Measurements from ENCODE around the gene PARD3B.
A peak's percentile ranks its signal among the peaks of the same experiment; 100 is the strongest.

PARD3B gene

GRCh38 chr2:205138735-205139134 is 593.5 kb downstream of the PARD3B start:
- H3K4me1 ChIP-seq (ENCODE audit: control insufficient read depth, low read depth, low read length), result peaks cover 38% of the 10 kb centered on the region
- no peaks in the 10 kb centered on the region for H3K9me3 ChIP-seq (ENCODE audit: control insufficient read depth, low read depth, low read length)
- no peak overlapping the region for H3K9ac ChIP-seq (ENCODE audit: low read length)
- no peaks in the 10 kb centered on the region for H3K36me3 ChIP-seq (ENCODE audit: control insufficient read depth, low read depth, low read length)
- H3K27ac ChIP-seq (ENCODE audit: low read length), result no peak overlapping the region
- no peaks in the 10 kb centered on the region for H3K27me3 ChIP-seq (ENCODE audit: control insufficient read depth, insufficient read depth, low read length)
- H3K4me3 ChIP-seq (ENCODE audit: low read length), result no peak overlapping the region

GRCh38 chr2:205139822-205140463 is 594.7 kb downstream of the PARD3B start:
- Histone ChIP-seq H3K9ac (ENCODE audit: low read length) (no peak overlapping the region), H3K4me3 (ENCODE audit: low read length) (peak overlapping the region; percentile 25), H3K27me3 (ENCODE audit: control insufficient read depth, insufficient read depth, low read length) (no peaks in the 10 kb centered on the region), H3K4me1 (ENCODE audit: control insufficient read depth, low read depth, low read length) (peaks cover 38% of the 10 kb centered on the region), H3K9me3 (ENCODE audit: control insufficient read depth, low read depth, low read length) (no peaks in the 10 kb centered on the region), H3K27ac (ENCODE audit: low read length) (peak overlapping the region; percentile 41), H3K36me3 (ENCODE audit: control insufficient read depth, low read depth, low read length) (no peaks in the 10 kb centered on the region)

GRCh38 chr2:205141381-205141780 is 596.1 kb downstream of the PARD3B start:
- Histone ChIP-seq H3K27ac (ENCODE audit: low read length) (no peak overlapping the region), H3K9me3 (ENCODE audit: control insufficient read depth, low read depth, low read length) (no peaks in the 10 kb centered on the region), H3K4me1 (ENCODE audit: control insufficient read depth, low read depth, low read length) (peaks cover 38% of the 10 kb centered on the region), H3K9ac (ENCODE audit: low read length) (no peak overlapping the region), H3K4me3 (ENCODE audit: low read length) (no peak overlapping the region), H3K36me3 (ENCODE audit: control insufficient read depth, low read depth, low read length) (no peaks in the 10 kb centered on the region), H3K27me3 (ENCODE audit: control insufficient read depth, insufficient read depth, low read length) (no peaks in the 10 kb centered on the region)

- Histone ChIP-seq H3K9ac (ENCODE audit: low read length) (no peak overlapping the region), H3K9me3 (ENCODE audit: control insufficient read depth, low read depth, low read length) (no peaks in the 10 kb centered on the region), H3K27me3 (ENCODE audit: control insufficient read depth, insufficient read depth, low read length) (no peaks in the 10 kb centered on the region), H3K4me3 (ENCODE audit: low read length) (no peak overlapping the region), H3K27ac (ENCODE audit: low read length) (no peak overlapping the region), H3K36me3 (ENCODE audit: control insufficient read depth, low read depth, low read length) (no peaks in the 10 kb centered on the region), H3K4me1 (ENCODE audit: control insufficient read depth, low read depth, low read length) (peaks cover 14% of the 10 kb centered on the region)
Measured at GRCh38 chr2:205145888-205146287, 600.6 kb downstream of the PARD3B start.

GRCh38 chr2:205148755-205149154 is 603.5 kb downstream of the PARD3B start:
- Histone ChIP-seq H3K27ac (ENCODE audit: low read length) (no peak overlapping the region), H3K4me1 (ENCODE audit: control insufficient read depth, low read depth, low read length) (no peaks in the 10 kb centered on the region), H3K36me3 (ENCODE audit: control insufficient read depth, low read depth, low read length) (no peaks in the 10 kb centered on the region), H3K9me3 (ENCODE audit: control insufficient read depth, low read depth, low read length) (no peaks in the 10 kb centered on the region), H3K9ac (ENCODE audit: low read length) (no peak overlapping the region), H3K27me3 (ENCODE audit: control insufficient read depth, insufficient read depth, low read length) (no peaks in the 10 kb centered on the region), H3K4me3 (ENCODE audit: low read length) (no peak overlapping the region)

- H3K4me3 ChIP-seq (ENCODE audit: low read length), result no peak overlapping the region
Measured at GRCh38 chr2:205156457-205156856, 611.2 kb downstream of the PARD3B start.

GRCh38 chr2:205158404-205158803 is 613.1 kb downstream of the PARD3B start:
- no peaks in the 10 kb centered on the region for H3K4me1 ChIP-seq (ENCODE audit: control insufficient read depth, low read depth, low read length)
- no peaks in the 10 kb centered on the region for H3K27me3 ChIP-seq (ENCODE audit: control insufficient read depth, insufficient read depth, low read length)
- no peaks in the 10 kb centered on the region for H3K9me3 ChIP-seq (ENCODE audit: control insufficient read depth, low read depth, low read length)
- no peaks in the 10 kb centered on the region for H3K36me3 ChIP-seq (ENCODE audit: control insufficient read depth, low read depth, low read length)
- no peak overlapping the region for H3K27ac ChIP-seq (ENCODE audit: low read length)
- H3K9ac ChIP-seq (ENCODE audit: low read length), result no peak overlapping the region
- no peak overlapping the region for H3K4me3 ChIP-seq (ENCODE audit: low read length)

More at GRCh38 chr2:205156457-205156856, 611.2 kb downstream of the PARD3B start:
- no peaks in the 10 kb centered on the region for H3K4me1 ChIP-seq (ENCODE audit: control insufficient read depth, low read depth, low read length)
- no peak overlapping the region for H3K9ac ChIP-seq (ENCODE audit: low read length)
- no peaks in the 10 kb centered on the region for H3K36me3 ChIP-seq (ENCODE audit: control insufficient read depth, low read depth, low read length)
- no peaks in the 10 kb centered on the region for H3K9me3 ChIP-seq (ENCODE audit: control insufficient read depth, low read depth, low read length)
- H3K27me3 ChIP-seq (ENCODE audit: control insufficient read depth, insufficient read depth, low read length), result no peaks in the 10 kb centered on the region
- H3K27ac ChIP-seq (ENCODE audit: low read length), result no peak overlapping the region

GRCh38 chr2:205161156-205161839 is 616.0 kb downstream of the PARD3B start:
- H3K27ac ChIP-seq (ENCODE audit: low read length), result no peak overlapping the region
- no peaks in the 10 kb centered on the region for H3K36me3 ChIP-seq (ENCODE audit: control insufficient read depth, low read depth, low read length)
- H3K9me3 ChIP-seq (ENCODE audit: control insufficient read depth, low read depth, low read length), result no peaks in the 10 kb centered on the region
- H3K4me3 ChIP-seq (ENCODE audit: low read length), result no peak overlapping the region
- no peaks in the 10 kb centered on the region for H3K27me3 ChIP-seq (ENCODE audit: control insufficient read depth, insufficient read depth, low read length)
- H3K4me1 ChIP-seq (ENCODE audit: control insufficient read depth, low read depth, low read length), result no peaks in the 10 kb centered on the region
- no peak overlapping the region for H3K9ac ChIP-seq (ENCODE audit: low read length)

- no peak overlapping the region for H3K4me3 ChIP-seq (ENCODE audit: low read length)
- H3K36me3 ChIP-seq (ENCODE audit: control insufficient read depth, low read depth, low read length), result no peaks in the 10 kb centered on the region
- no peaks in the 10 kb centered on the region for H3K9me3 ChIP-seq (ENCODE audit: control insufficient read depth, low read depth, low read length)
- no peak overlapping the region for H3K27ac ChIP-seq (ENCODE audit: low read length)
- no peaks in the 10 kb centered on the region for H3K27me3 ChIP-seq (ENCODE audit: control insufficient read depth, insufficient read depth, low read length)
- no peak overlapping the region for H3K9ac ChIP-seq (ENCODE audit: low read length)
- no peaks in the 10 kb centered on the region for H3K4me1 ChIP-seq (ENCODE audit: control insufficient read depth, low read depth, low read length)
Measured at GRCh38 chr2:205166745-205167144, 621.5 kb downstream of the PARD3B start.

GRCh38 chr2:205169012-205169411 is 623.7 kb downstream of the PARD3B start:
- no peak overlapping the region for H3K4me3 ChIP-seq (ENCODE audit: low read length)
- H3K9me3 ChIP-seq (ENCODE audit: control insufficient read depth, low read depth, low read length), result no peaks in the 10 kb centered on the region
- H3K27me3 ChIP-seq (ENCODE audit: control insufficient read depth, insufficient read depth, low read length), result no peaks in the 10 kb centered on the region
- no peaks in the 10 kb centered on the region for H3K36me3 ChIP-seq (ENCODE audit: control insufficient read depth, low read depth, low read length)
- no peak overlapping the region for H3K9ac ChIP-seq (ENCODE audit: low read length)
- H3K27ac ChIP-seq (ENCODE audit: low read length), result no peak overlapping the region
- H3K4me1 ChIP-seq (ENCODE audit: control insufficient read depth, low read depth, low read length), result no peaks in the 10 kb centered on the region

- Histone ChIP-seq H3K36me3 (ENCODE audit: control insufficient read depth, low read depth, low read length) (no peaks in the 10 kb centered on the region), H3K4me1 (ENCODE audit: control insufficient read depth, low read depth, low read length) (no peaks in the 10 kb centered on the region), H3K4me3 (ENCODE audit: low read length) (no peak overlapping the region), H3K9ac (ENCODE audit: low read length) (no peak overlapping the region), H3K9me3 (ENCODE audit: control insufficient read depth, low read depth, low read length) (no peaks in the 10 kb centered on the region), H3K27ac (ENCODE audit: low read length) (no peak overlapping the region), H3K27me3 (ENCODE audit: control insufficient read depth, insufficient read depth, low read length) (no peaks in the 10 kb centered on the region)
Measured at GRCh38 chr2:205169464-205169863, 624.2 kb downstream of the PARD3B start.

- H3K36me3 ChIP-seq (ENCODE audit: control insufficient read depth, low read depth, low read length), result no peaks in the 10 kb centered on the region
- no peaks in the 10 kb centered on the region for H3K27me3 ChIP-seq (ENCODE audit: control insufficient read depth, insufficient read depth, low read length)
- H3K4me3 ChIP-seq (ENCODE audit: low read length), result no peak overlapping the region
- H3K9me3 ChIP-seq (ENCODE audit: control insufficient read depth, low read depth, low read length), result no peaks in the 10 kb centered on the region
- H3K27ac ChIP-seq (ENCODE audit: low read length), result no peak overlapping the region
- H3K9ac ChIP-seq (ENCODE audit: low read length), result no peak overlapping the region
- H3K4me1 ChIP-seq (ENCODE audit: control insufficient read depth, low read depth, low read length), result no peaks in the 10 kb centered on the region
Measured at GRCh38 chr2:205170399-205170798, 625.1 kb downstream of the PARD3B start.

Measured in iPS-18a (cell line).